GM21381 (cell line): Measurements from ENCODE around the gene CRB3.

Experiments used
- ATAC-seq: cut with Tn5 transposase; IDR thresholded peaks from one replicate; pipeline ENCODE4 v1.9.1; 2021; ENCODE audit warnings: mild to moderate bottlenecking, moderate library complexity; ENCODE audit not compliant: unreplicated experiment

The CRB3 gene

GRCh38 chr19:6465663-6466062, 1.6 kb downstream of the CRB3 start:
- no peak for ATAC-seq

- no peak for ATAC-seq
Observed at GRCh38 chr19:6466526-6467248, 2.6 kb downstream of the CRB3 start.

- ATAC-seq = no peak
Observed at GRCh38 chr19:6467384-6467783, 3.3 kb downstream of the CRB3 start.

- ATAC-seq = no peak
Observed at GRCh38 chr19:6470173-6470572, 6.1 kb downstream of the CRB3 start.

- ATAC-seq = no peak
Observed at GRCh38 chr19:6471076-6471475, 7.0 kb downstream of the CRB3 start.

- ATAC-seq = no peak
Observed at GRCh38 chr19:6472713-6473112, 8.6 kb downstream of the CRB3 start.

GRCh38 chr19:6473647-6474046, 9.6 kb downstream of the CRB3 start:
- ATAC-seq = no peak

GRCh38 chr19:6475321-6476108, 11.4 kb downstream of the CRB3 start:
- ATAC-seq = no peak

GRCh38 chr19:6476155-6476895, 12.3 kb downstream of the CRB3 start:
- ATAC-seq = no peak

GRCh38 chr19:6476896-6477431, 12.9 kb downstream of the CRB3 start:
- ATAC-seq = no peak

GRCh38 chr19:6478815-6479214, 14.7 kb downstream of the CRB3 start:
- ATAC-seq = no peak

GRCh38 chr19:6479836-6480398, 15.8 kb downstream of the CRB3 start:
- no peak for ATAC-seq

- ATAC-seq = peak; percentile 5
Observed at GRCh38 chr19:6480848-6481415, 16.9 kb downstream of the CRB3 start.

- ATAC-seq = peak; percentile 65
Observed at GRCh38 chr19:6481541-6482342, 17.7 kb downstream of the CRB3 start, which contains the start of gene DENND1C. TSS of gene DENND1C (minus strand) at chr19:6481787. CDS start at chr19:6481695, 92 bp downstream.

GRCh38 chr19:6482343-6482686, 18.2 kb downstream of the CRB3 start:
- ATAC-seq = no peak

- no peak for ATAC-seq
Observed at GRCh38 chr19:6483235-6483634, 19.2 kb downstream of the CRB3 start.

GRCh38 chr19:6484230-6484629, 20.2 kb downstream of the CRB3 start:
- no peak for ATAC-seq

GRCh38 chr19:6484831-6485230, 20.8 kb downstream of the CRB3 start:
- ATAC-seq = no peak

GRCh38 chr19:6489278-6490061, 25.4 kb downstream of the CRB3 start:
- ATAC-seq = no peak
